ENCODE results near the gene CEP112. TPM values are rescaled to one million over a fixed set of nuclear protein-coding genes. Genes with fewer than 3 reads are reported as not detected.

Gene CEP112
- total and polyA plus RNA-seq, 2 experiments from 2014 or later = 4.0 to 4.3 TPM

- TF ChIP-seq REST (IDR thresholded peaks at IDR 0.05; ENCODE audit: unreplicated experiment) (no peak), CTCF (conservative IDR thresholded peaks at IDR 0.05; ENCODE audit: low read depth in 2 of 2) (no peak), EZH2phosphoT487 (IDR thresholded peaks at IDR 0.05; ENCODE audit: unreplicated experiment) (no peak), POLR2AphosphoS5 (IDR thresholded peaks at IDR 0.05; ENCODE audit: low read depth) (no peak), ZNF331 (CRISPR knock-in tag; IDR thresholded peaks at IDR 0.05; ENCODE audit: low read depth) (no peak)
Observed at GRCh38 chr17:66135896-66136295, 56.0 kb downstream of the CEP112 start (continued).

- Histone ChIP-seq H3K36me3 (ENCODE audit: insufficient read depth) (no peaks in the 10 kb centered on the region), H4K20me1 (replicated peaks; ENCODE audit: insufficient read depth) (no peaks in the 10 kb centered on the region), H3F3A (replicated peaks; ENCODE audit: low read depth) (no peaks in the 10 kb centered on the region), H3K27me3 (ENCODE audit: insufficient read depth) (no peaks in the 10 kb centered on the region), H2AFZ (no peak overlapping the region), H3K4me1 (ENCODE audit: insufficient read depth) (no peaks in the 10 kb centered on the region), H3K9me2 (ENCODE audit: insufficient read depth) (no peaks in the 10 kb centered on the region), H3K4me3 (no peak overlapping the region), H3K4me2 (no peak overlapping the region), H3K27ac (ENCODE audit: low read depth) (no peak overlapping the region), H3K79me2 (replicated peaks; ENCODE audit: insufficient read depth) (no peaks in the 10 kb centered on the region)
- no peak overlapping the region for H3K4me3 Mint-ChIP-seq
- H3K9me3 Mint-ChIP-seq = no peaks in the 10 kb centered on the region
- H3K27ac Mint-ChIP-seq = no peak overlapping the region
- H3K36me3 Mint-ChIP-seq (ENCODE audit: low read depth) = no peaks in the 10 kb centered on the region
- ATAC-seq (no peak), DNase-seq (ENCODE audit: low spot score) (no peak)
- H3K27me3 Mint-ChIP-seq (ENCODE audit: insufficient read depth, low read depth, poor library complexity) = no peaks in the 10 kb centered on the region
- no peaks in the 10 kb centered on the region for H3K4me1 Mint-ChIP-seq
- TF ChIP-seq ZNF462 (CRISPR knock-in tag; IDR thresholded peaks at IDR 0.05) (no peak), JUNB (IDR thresholded peaks at IDR 0.05; ENCODE audit: unreplicated experiment) (no peak), EZH2 (IDR thresholded peaks at IDR 0.05; ENCODE audit: low read depth, unreplicated experiment) (no peak), ZNF114 (CRISPR knock-in tag; IDR thresholded peaks at IDR 0.05) (no peak), CTCF (conservative IDR thresholded peaks at IDR 0.05; ENCODE audit: low read depth in 2 of 2) (no peak), EZH2phosphoT487 (IDR thresholded peaks at IDR 0.05; ENCODE audit: unreplicated experiment) (no peak)
Observed at GRCh38 chr17:66135219-66135618, 56.7 kb downstream of the CEP112 start.
